IMR-90 (cell line): ENCODE measurements around the gene MEPE. TPM values are rescaled to one million over a fixed set of nuclear protein-coding genes. Genes with fewer than 3 reads are reported as not detected.

ENCODE experiments used
- ATAC-seq: fragments of 200-7000 bp; cut with Tn5 transposase; 2 replicates; pipeline ENCODE4 v1.9.1; 2020; ENCODE audit warnings: low read depth, mild to moderate bottlenecking, moderate library complexity
- BruUV-seq: library from RNA; stranded (reverse); fragments of 400-500 nt; replicated peaks from 2 replicates; lab custom pipeline; 2021; lab: Mats Ljungman, UMichigan
- CTCF ChIA-PET: fragments of 300-600 bp; formaldehyde crosslinking; extraction: SDS; loops from one replicate; lab custom pipeline; 2021; ENCODE audit warnings: antibody characterized with exemption; lab: Yijun Ruan, JAX
- POLR2A ChIA-PET: fragments of 300-600 bp; sonication (Branson Sonifier 250); formaldehyde crosslinking; loops from one replicate; lab custom pipeline; 2022; ENCODE audit warnings: antibody characterized with exemption; ENCODE audit not compliant: unreplicated experiment; lab: Charles Lee
- DNase-seq: peaks from one replicate; pipeline ENCODE4 v3.0.0; 2013
- H2AFZ ChIP-seq: replicated peaks from 2 replicates; pipeline ENCODE3; 2013; ENCODE audit warnings: low read length, mild to moderate bottlenecking; ENCODE audit not compliant: poor library complexity
- H2AK5ac ChIP-seq: 2 replicates; pipeline ENCODE4 v1.6.1; 2013; ENCODE audit warnings: low read depth, low read length, inconsistent platforms
- H2AK9ac ChIP-seq: replicated peaks from 2 replicates; pipeline ENCODE3; 2013; ENCODE audit warnings: mild to moderate bottlenecking, low read depth, low read length, moderate library complexity; ENCODE audit not compliant: poor library complexity
- H2BK120ac ChIP-seq: 2 replicates; pipeline ENCODE4 v1.6.1; 2013; ENCODE audit warnings: low read depth, low read length, inconsistent platforms
- H2BK15ac ChIP-seq: 3 replicates; pipeline ENCODE4 v1.6.1; 2013; ENCODE audit warnings: low read depth, low read length, inconsistent platforms
- H2BK20ac ChIP-seq: 2 replicates; pipeline ENCODE4 v1.6.1; 2013; ENCODE audit warnings: low read depth, mild to moderate bottlenecking, inconsistent platforms, low read length, moderate library complexity
- H2BK5ac ChIP-seq: 2 replicates; pipeline ENCODE4 v1.6.1; 2013; ENCODE audit warnings: mild to moderate bottlenecking, low read depth, low read length, inconsistent platforms; ENCODE audit not compliant: poor library complexity, severe bottlenecking
- H3K14ac ChIP-seq: replicated peaks from 2 replicates; pipeline ENCODE4 v1.6.1; 2013; ENCODE audit warnings: low read depth, low read length, inconsistent platforms
- H3K18ac ChIP-seq: 2 replicates; pipeline ENCODE4 v1.6.1; 2013; ENCODE audit warnings: low read depth, low read length, control low read depth
- H3K23ac ChIP-seq: 2 replicates; pipeline ENCODE4 v1.6.1; 2013; ENCODE audit warnings: low read depth, low read length, inconsistent platforms
- H3K27ac ChIP-seq: 2 replicates; pipeline ENCODE4 v1.5.1; 2013; ENCODE audit warnings: mild to moderate bottlenecking, control low read depth, low read length; ENCODE audit not compliant: insufficient read depth
- H3K27me3 ChIP-seq: 2 replicates; pipeline ENCODE4 v1.6.1; 2013; ENCODE audit warnings: low read length; ENCODE audit not compliant: control insufficient read depth, insufficient read depth
- H3K36me3 ChIP-seq: 2 replicates; pipeline ENCODE4 v1.6.1; 2013; ENCODE audit warnings: low read length, mixed read lengths; ENCODE audit not compliant: control insufficient read depth, insufficient read depth
- H3K4ac ChIP-seq: 2 replicates; pipeline ENCODE4 v1.6.1; 2013; ENCODE audit warnings: low read depth, low read length, inconsistent platforms
- H3K4me1 ChIP-seq: 2 replicates; pipeline ENCODE4 v1.6.1; 2013; ENCODE audit warnings: low read length, mixed read lengths; ENCODE audit not compliant: control insufficient read depth, insufficient read depth
- H3K4me2 ChIP-seq: 2 replicates; pipeline ENCODE4 v1.6.1; 2013; ENCODE audit warnings: low read depth, mild to moderate bottlenecking, control low read depth, low read length, moderate library complexity
- H3K4me3 ChIP-seq: 2 replicates; pipeline ENCODE4 v1.5.1; 2013; ENCODE audit warnings: low read depth, mild to moderate bottlenecking, control low read depth, low read length, moderate library complexity; ENCODE audit not compliant: insufficient read depth
- H3K56ac ChIP-seq: 2 replicates; pipeline ENCODE4 v1.6.1; 2013; ENCODE audit warnings: low read length, inconsistent platforms; ENCODE audit not compliant: insufficient read depth; ENCODE audit errors: extremely low read depth
- H3K79me1 ChIP-seq, 2 experiments: 2 replicates each; pipeline ENCODE4 v1.6.1; 2013; ENCODE audit warnings: low read length in 2 of 2, inconsistent platforms in 1 of 2, low read depth in 1 of 2
- H3K9ac ChIP-seq: 2 replicates; pipeline ENCODE4 v1.6.1; 2013; ENCODE audit warnings: low read depth, low read length, control low read depth
- H3K9me1 ChIP-seq: 2 replicates; pipeline ENCODE4 v1.6.1; 2013; ENCODE audit warnings: low read length, inconsistent platforms; ENCODE audit not compliant: insufficient read depth
- H3K9me3 ChIP-seq: 2 replicates; pipeline ENCODE4 v1.6.1; 2013; ENCODE audit warnings: low read length; ENCODE audit not compliant: control insufficient read depth, insufficient read depth
- H4K20me1 ChIP-seq: 2 replicates; pipeline ENCODE4 v1.6.1; 2013; ENCODE audit warnings: low read length, inconsistent platforms; ENCODE audit not compliant: insufficient read depth
- H4K5ac ChIP-seq: 2 replicates; pipeline ENCODE4 v1.6.1; 2013; ENCODE audit warnings: mild to moderate bottlenecking, low read depth, low read length, control low read depth
- H4K8ac ChIP-seq, 2 experiments: 2 replicates each; pipeline ENCODE4 v1.6.1; 2013; ENCODE audit warnings: low read depth in 2 of 2, low read length in 2 of 2, control low read depth in 1 of 2, inconsistent platforms in 1 of 2
- H4K91ac ChIP-seq: 2 replicates; pipeline ENCODE4 v1.6.1; 2013; ENCODE audit warnings: low read depth, low read length, inconsistent platforms; ENCODE audit not compliant: insufficient read depth
- BHLHE40 ChIP-seq: fragments of 150-350 bp; IDR thresholded peaks from 2 replicates; pipeline ENCODE4 v1.6.1; 2016; ENCODE audit warnings: mild to moderate bottlenecking, low read depth, low read length
- CEBPB ChIP-seq: IDR thresholded peaks from 2 replicates; pipeline ENCODE4 v1.6.1; 2012; ENCODE audit warnings: low read depth, low read length, improper control_type of control experiment
- CHD1 ChIP-seq: IDR thresholded peaks from 2 replicates; pipeline ENCODE4 v1.6.1; 2012; ENCODE audit warnings: low read depth, low read length, improper control_type of control experiment
- FOS ChIP-seq: fragments of 150-350 bp; IDR thresholded peaks from 2 replicates; pipeline ENCODE4 v1.6.1; 2016; ENCODE audit warnings: low read depth, low read length
- MAFK ChIP-seq: IDR thresholded peaks from 2 replicates; pipeline ENCODE4 v1.6.1; 2012; ENCODE audit warnings: low read depth, low read length, improper control_type of control experiment
- MAZ ChIP-seq: IDR thresholded peaks from 2 replicates; pipeline ENCODE4 v1.6.1; 2012; ENCODE audit warnings: low read depth, mild to moderate bottlenecking, low read length, improper control_type of control experiment, moderate library complexity, borderline replicate concordance
- MXI1 ChIP-seq: IDR thresholded peaks from 2 replicates; pipeline ENCODE4 v1.6.1; 2012; ENCODE audit warnings: low read depth, mild to moderate bottlenecking, low read length, moderate library complexity, borderline replicate concordance
- NFE2L2 ChIP-seq: fragments of 150-350 bp; IDR thresholded peaks from 2 replicates; pipeline ENCODE4 v1.6.1; 2016; ENCODE audit warnings: low read depth, mild to moderate bottlenecking, low read length
- POLR2A ChIP-seq: IDR thresholded peaks from 2 replicates; pipeline ENCODE4 v1.6.1; 2012; ENCODE audit warnings: mild to moderate bottlenecking, low read depth, low read length
- RAD21 ChIP-seq: IDR thresholded peaks from 2 replicates; pipeline ENCODE4 v1.6.1; 2012; ENCODE audit warnings: low read length, improper control_type of control experiment
- RCOR1 ChIP-seq: IDR thresholded peaks from 2 replicates; pipeline ENCODE4 v1.6.1; 2012; ENCODE audit warnings: mild to moderate bottlenecking, low read length, improper control_type of control experiment; ENCODE audit not compliant: insufficient replicate concordance
- RFX5 ChIP-seq: IDR thresholded peaks from 2 replicates; pipeline ENCODE4 v1.8.0; 2012; ENCODE audit warnings: low read depth, mild to moderate bottlenecking, low read length, moderate library complexity
- SMC3 ChIP-seq: fragments of 150-350 bp; IDR thresholded peaks from 2 replicates; pipeline ENCODE4 v1.6.1; 2016; ENCODE audit warnings: low read depth, mild to moderate bottlenecking, antibody characterized with exemption, low read length, moderate library complexity
- WGBS, 2 experiments: methylation state at CpG; one replicate each; pipeline versions ENCODE4 v1.1.5 to v1.1.7; 2013; ENCODE audit warnings: missing lambda C conversion rate in 2 of 2; ENCODE audit not compliant: insufficient read length in 1 of 2; ENCODE audit errors: extremely low coverage in 2 of 2; 5-methylcytosine and 5-hydroxymethylcytosine counted together
- dilution Hi-C: fragments of 300-500 bp; cut with HindIII; formaldehyde crosslinking; loops from one replicate; pipeline ENCODE4 v1.14.3; 2018; ENCODE audit warnings: low sequenced_read_pairs; ENCODE audit not compliant: unreplicated experiment
- in situ Hi-C: fragments of 300-500 bp; cut with MboI; formaldehyde crosslinking; loops from 3 replicates; pipeline ENCODE4 v1.14.3; 2019; ENCODE audit warnings: low sequenced_read_pairs, inconsistent platforms, mixed read lengths
- intact Hi-C: fragments of 100-400 bp; cut with micrococcal nuclease; formaldehyde crosslinking; loops from 2 replicates; pipeline ENCODE4 v1.10.0; 2022
- polyA plus RNA-seq, 3 experiments: library from polyadenylated mRNA; depleted of rRNA; stranded (reverse); fragments of >200 nt; gene quantifications; 2 replicates each; pipeline ENCODE4 v1.2.3, GENCODE V29; 2012; ENCODE audit warnings: low replicate concordance in 1 of 3
- total RNA-seq: library from RNA; depleted of rRNA; stranded (reverse); fragments of >200 nt; gene quantifications from 2 replicates; pipeline ENCODE4 v1.2.3, GENCODE V29; 2012
- TF ChIP-seq, protein P1 (sequence below): conservative IDR thresholded peaks from 2 replicates; pipeline ENCODE4 v1.5.1; 2012; ENCODE audit warnings: mild to moderate bottlenecking, low read depth, low read length, improper control_type of control experiment
- TF ChIP-seq, protein P2 (sequence below): fragments of 150-350 bp; IDR thresholded peaks from 2 replicates; pipeline ENCODE4 v1.6.1; 2017; ENCODE audit warnings: mild to moderate bottlenecking, antibody characterized with exemption, low read length, low read depth
- TF ChIP-seq, protein P3 (sequence below): fragments of 150-350 bp; IDR thresholded peaks from 2 replicates; pipeline ENCODE4 v1.6.1; 2016; ENCODE audit warnings: low read depth, mild to moderate bottlenecking, low read length, moderate library complexity, borderline replicate concordance

Gene MEPE
- total and polyA plus RNA-seq, 2 of the 4 experiments (the other 2 are of a cell fraction): not detected

DNA sequence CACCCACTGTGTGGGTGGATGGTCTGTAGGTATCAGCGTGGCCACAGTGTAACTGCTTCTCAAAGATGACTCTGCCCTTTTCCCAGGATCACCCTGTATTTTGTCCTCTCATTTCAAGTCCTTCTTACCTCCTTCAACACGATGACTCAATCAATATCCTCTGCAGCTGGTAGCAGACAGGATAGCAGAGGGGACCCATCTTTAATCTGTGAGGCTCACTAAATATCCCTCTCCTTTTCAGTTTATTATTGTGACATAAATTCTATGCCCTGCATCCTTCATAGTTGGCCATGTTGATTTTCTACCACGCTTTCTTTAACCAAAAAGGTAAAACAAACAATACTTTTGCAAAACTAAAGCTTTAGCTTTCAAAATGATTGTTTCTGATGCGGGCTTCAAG lies 9.6 kb upstream of the MEPE start:
- ChIA-PET POLR2A (no interaction called here), CTCF (interaction anchor here (1.0 to 1.7 kb wide), 2 partner anchors 26 to 151 kb away, joined by 3 to 5 read pairs; no protein-coding TSS in a partner anchor)
- no peak overlapping the region for H3K4ac ChIP-seq
- no peak overlapping the region for H3K23ac ChIP-seq
- H3K9me3 ChIP-seq: no peaks in the 10 kb centered on the region
- ATAC-seq (no peak), DNase-seq (no peak)
- BruUV-seq: no TSS peak
- H4K20me1 ChIP-seq: no peaks in the 10 kb centered on the region
- no peak overlapping the region for H2AFZ ChIP-seq
- H2AK9ac ChIP-seq: no peak overlapping the region
- no CpG with 5 or more reads among the region's 4 CpGs for WGBS, 2 experiments
- H3K36me3 ChIP-seq: no peaks in the 10 kb centered on the region
- dilution Hi-C loops (no loop called here), in situ Hi-C loops (no loop called here), intact Hi-C loops (no loop called here)
- no peak overlapping the region for H2AK5ac ChIP-seq
- no peak overlapping the region for H3K56ac ChIP-seq
- no peak overlapping the region for H2BK120ac ChIP-seq
- TF ChIP-seq FOS (no peak), RCOR1 (no peak), SMC3 (no peak), RAD21 (no peak), CEBPB (no peak), CHD1 (no peak), MAZ (no peak), POLR2A (no peak), MAFK (no peak), NFE2L2 (no peak), RFX5 (no peak), MXI1 (no peak), BHLHE40 (no peak)
- TF ChIP-seq, protein P1, sequence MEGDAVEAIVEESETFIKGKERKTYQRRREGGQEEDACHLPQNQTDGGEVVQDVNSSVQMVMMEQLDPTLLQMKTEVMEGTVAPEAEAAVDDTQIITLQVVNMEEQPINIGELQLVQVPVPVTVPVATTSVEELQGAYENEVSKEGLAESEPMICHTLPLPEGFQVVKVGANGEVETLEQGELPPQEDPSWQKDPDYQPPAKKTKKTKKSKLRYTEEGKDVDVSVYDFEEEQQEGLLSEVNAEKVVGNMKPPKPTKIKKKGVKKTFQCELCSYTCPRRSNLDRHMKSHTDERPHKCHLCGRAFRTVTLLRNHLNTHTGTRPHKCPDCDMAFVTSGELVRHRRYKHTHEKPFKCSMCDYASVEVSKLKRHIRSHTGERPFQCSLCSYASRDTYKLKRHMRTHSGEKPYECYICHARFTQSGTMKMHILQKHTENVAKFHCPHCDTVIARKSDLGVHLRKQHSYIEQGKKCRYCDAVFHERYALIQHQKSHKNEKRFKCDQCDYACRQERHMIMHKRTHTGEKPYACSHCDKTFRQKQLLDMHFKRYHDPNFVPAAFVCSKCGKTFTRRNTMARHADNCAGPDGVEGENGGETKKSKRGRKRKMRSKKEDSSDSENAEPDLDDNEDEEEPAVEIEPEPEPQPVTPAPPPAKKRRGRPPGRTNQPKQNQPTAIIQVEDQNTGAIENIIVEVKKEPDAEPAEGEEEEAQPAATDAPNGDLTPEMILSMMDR: no peak
- TF ChIP-seq, protein P2, sequence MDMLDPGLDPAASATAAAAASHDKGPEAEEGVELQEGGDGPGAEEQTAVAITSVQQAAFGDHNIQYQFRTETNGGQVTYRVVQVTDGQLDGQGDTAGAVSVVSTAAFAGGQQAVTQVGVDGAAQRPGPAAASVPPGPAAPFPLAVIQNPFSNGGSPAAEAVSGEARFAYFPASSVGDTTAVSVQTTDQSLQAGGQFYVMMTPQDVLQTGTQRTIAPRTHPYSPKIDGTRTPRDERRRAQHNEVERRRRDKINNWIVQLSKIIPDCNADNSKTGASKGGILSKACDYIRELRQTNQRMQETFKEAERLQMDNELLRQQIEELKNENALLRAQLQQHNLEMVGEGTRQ: no peak
- TF ChIP-seq, protein P3, sequence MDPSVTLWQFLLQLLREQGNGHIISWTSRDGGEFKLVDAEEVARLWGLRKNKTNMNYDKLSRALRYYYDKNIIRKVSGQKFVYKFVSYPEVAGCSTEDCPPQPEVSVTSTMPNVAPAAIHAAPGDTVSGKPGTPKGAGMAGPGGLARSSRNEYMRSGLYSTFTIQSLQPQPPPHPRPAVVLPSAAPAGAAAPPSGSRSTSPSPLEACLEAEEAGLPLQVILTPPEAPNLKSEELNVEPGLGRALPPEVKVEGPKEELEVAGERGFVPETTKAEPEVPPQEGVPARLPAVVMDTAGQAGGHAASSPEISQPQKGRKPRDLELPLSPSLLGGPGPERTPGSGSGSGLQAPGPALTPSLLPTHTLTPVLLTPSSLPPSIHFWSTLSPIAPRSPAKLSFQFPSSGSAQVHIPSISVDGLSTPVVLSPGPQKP: no peak
- H3K9ac ChIP-seq: no peak overlapping the region
- H4K91ac ChIP-seq: no peak overlapping the region
- no peak overlapping the region for H4K8ac ChIP-seq
- no peak overlapping the region for H2BK5ac ChIP-seq
- H3K4me3 ChIP-seq: no peak overlapping the region
- 0 out of 2 replicates have a peak overlapping the region, but pooled peaks have one; percentile 1 for H2BK20ac ChIP-seq
- no peak overlapping the region for H3K27ac ChIP-seq
- peak overlapping the region; percentile 56; the same call in 1 of the 2 replicates for H4K5ac ChIP-seq
- peaks cover 12% of the 10 kb centered on the region for H3K4me1 ChIP-seq
- peak overlapping the region; percentile 23; the same call in 1 of the 2 replicates for H3K18ac ChIP-seq
- H3K14ac ChIP-seq: no peak overlapping the region
- H3K4me2 ChIP-seq: no peak overlapping the region
- H3K27me3 ChIP-seq: no peaks in the 10 kb centered on the region; the same call in 1 of the 2 replicates
- H2BK15ac ChIP-seq: no peak overlapping the region
- H3K79me1 ChIP-seq: no peaks in the 10 kb centered on the region
- H3K9me1 ChIP-seq: peaks cover 9% of the 10 kb centered on the region
